ENCODE data around the gene PSMD9. TPM values are rescaled to one million over a fixed set of nuclear protein-coding genes. Genes with fewer than 3 reads are reported as not detected.

Gene PSMD9
- total RNA-seq, 1 donor: 28.9 TPM

GRCh38 chr12:121943926-121944325 is 55.3 kb downstream of the PSMD9 start:
- TF ChIP-seq CTCF (IDR thresholded peaks at IDR 0.05; ENCODE audit: insufficient read depth, low read depth, low read length): no peak
- no peak overlapping the region for H3K4me3 ChIP-seq (ENCODE audit: low read depth, low read length)
- no peak for DNase-seq (ENCODE audit: low read depth)

GRCh38 chr12:121946313-121947025 is 57.9 kb downstream of the PSMD9 start:
- no peak for TF ChIP-seq CTCF (IDR thresholded peaks at IDR 0.05; ENCODE audit: insufficient read depth, low read depth, low read length)
- H3K4me3 ChIP-seq (ENCODE audit: low read depth, low read length): no peak overlapping the region
- no peak for DNase-seq (ENCODE audit: low read depth)

GRCh38 chr12:121947981-121948380 is 59.4 kb downstream of the PSMD9 start:
- no peak overlapping the region for H3K4me3 ChIP-seq (ENCODE audit: low read depth, low read length)
- TF ChIP-seq CTCF (IDR thresholded peaks at IDR 0.05; ENCODE audit: insufficient read depth, low read depth, low read length): no peak
- DNase-seq (ENCODE audit: low read depth): no peak

GRCh38 chr12:121949648-121950397 is 61.2 kb downstream of the PSMD9 start:
- H3K4me3 ChIP-seq (ENCODE audit: low read depth, low read length): no peak overlapping the region
- TF ChIP-seq CTCF (IDR thresholded peaks at IDR 0.05; ENCODE audit: insufficient read depth, low read depth, low read length): no peak
- DNase-seq (ENCODE audit: low read depth): peak; percentile 88

GRCh38 chr12:121953117-121953692 is 64.6 kb downstream of the PSMD9 start:
- no peak for DNase-seq (ENCODE audit: low read depth)
- no peak overlapping the region for H3K4me3 ChIP-seq (ENCODE audit: low read depth, low read length)
- TF ChIP-seq CTCF (IDR thresholded peaks at IDR 0.05; ENCODE audit: insufficient read depth, low read depth, low read length): no peak

GRCh38 chr12:121953695-121954094 is 65.1 kb downstream of the PSMD9 start:
- no peak for TF ChIP-seq CTCF (IDR thresholded peaks at IDR 0.05; ENCODE audit: insufficient read depth, low read depth, low read length)
- H3K4me3 ChIP-seq (ENCODE audit: low read depth, low read length): no peak overlapping the region
- DNase-seq (ENCODE audit: low read depth): no peak

Data from fibroblast of villous mesenchyme (primary cell).